Keratinocyte (primary cell): ENCODE results near the gene ETFA. TPM values are rescaled to one million over a fixed set of nuclear protein-coding genes. Genes with fewer than 3 reads are reported as not detected.

ENCODE experiments used
- DNase-seq: peaks from one replicate; pipeline ENCODE4 v3.0.0-alpha.2; 2011; ENCODE audit warnings: low read depth, missing footprints, low spot score
- FAIRE-seq: peaks from 2 replicates; lab custom pipeline; 2011; peaks lifted over from hg19 to GRCh38; lab: Jason Lieb, UNC
- H2AFZ ChIP-seq: 2 replicates; pipeline ENCODE4 v1.6.0; 2012; ENCODE audit warnings: low read length, control low read depth, inconsistent platforms; ENCODE audit not compliant: control insufficient read depth
- H3K27ac ChIP-seq: 2 replicates; pipeline ENCODE4 v1.5.1; 2011; ENCODE audit warnings: low read length; ENCODE audit not compliant: control insufficient read depth, insufficient read depth
- H3K27me3 ChIP-seq: 3 replicates; pipeline ENCODE4 v1.6.0; 2011; ENCODE audit warnings: low read length; ENCODE audit not compliant: control insufficient read depth, insufficient read depth; ENCODE audit errors: extremely low read depth
- H3K36me3 ChIP-seq, 2 experiments: 2 replicates in 1 of 2; 3 replicates in 1 of 2; pipeline ENCODE4 v1.5.1; 2011; ENCODE audit warnings: low read length in 2 of 2, mild to moderate bottlenecking in 1 of 2; ENCODE audit not compliant: control insufficient read depth in 2 of 2, insufficient read depth in 2 of 2; ENCODE audit errors: extremely low read depth in 1 of 2
- H3K4me1 ChIP-seq: 3 replicates; pipeline ENCODE4 v1.5.1; 2011; ENCODE audit warnings: low read length; ENCODE audit not compliant: control insufficient read depth, insufficient read depth; ENCODE audit errors: extremely low read depth
- H3K4me2 ChIP-seq: 3 replicates; pipeline ENCODE4 v1.6.0; 2011; ENCODE audit warnings: low read depth, low read length; ENCODE audit not compliant: control insufficient read depth, insufficient read depth; ENCODE audit errors: extremely low read depth
- H3K4me3 ChIP-seq, 3 experiments: fragments of 200-600 bp in 1 of 3; sonication (generic) in 1 of 3; 2 replicates in 2 of 3; 3 replicates in 1 of 3; pipeline ENCODE4 v1.5.1; 2011 to 2016; ENCODE audit warnings: low read length in 3 of 3, mild to moderate bottlenecking in 3 of 3, control low read depth in 2 of 3, inconsistent platforms in 1 of 3, low read depth in 1 of 3, mixed read lengths in 1 of 3, mixed run types in 1 of 3, moderate library complexity in 1 of 3; ENCODE audit not compliant: control insufficient read depth in 2 of 3, insufficient read depth in 2 of 3; ENCODE audit errors: extremely low read depth in 1 of 3
- H3K79me2 ChIP-seq: 2 replicates; pipeline ENCODE4 v1.6.0; 2012; ENCODE audit warnings: low read length; ENCODE audit not compliant: control insufficient read depth, insufficient read depth
- H3K9ac ChIP-seq: 3 replicates; pipeline ENCODE4 v1.6.0; 2011; ENCODE audit warnings: low read length; ENCODE audit not compliant: control insufficient read depth, insufficient read depth; ENCODE audit errors: extremely low read depth
- H3K9me1 ChIP-seq: 3 replicates; pipeline ENCODE4 v1.6.0; 2011; ENCODE audit warnings: low read length; ENCODE audit not compliant: control insufficient read depth, insufficient read depth; ENCODE audit errors: extremely low read depth
- H3K9me3 ChIP-seq: 2 replicates; pipeline ENCODE4 v1.5.1; 2012; ENCODE audit warnings: low read depth, low read length; ENCODE audit not compliant: control insufficient read depth
- H4K20me1 ChIP-seq: 3 replicates; pipeline ENCODE4 v1.6.0; 2011; ENCODE audit warnings: low read length; ENCODE audit not compliant: control insufficient read depth, insufficient read depth; ENCODE audit errors: extremely low read depth
- EZH2 ChIP-seq: IDR thresholded peaks from one replicate; pipeline ENCODE4 v1.6.1; 2012; ENCODE audit warnings: inconsistent platforms, mild to moderate bottlenecking, low read length, moderate library complexity
- dilution Hi-C: fragments of 300-500 bp; cut with MboI; formaldehyde crosslinking; loops from one replicate; pipeline ENCODE4 v1.7.0; 2020; ENCODE audit warnings: low sequenced_read_pairs; ENCODE audit not compliant: extremely low pct_ligation_motif_present
- polyA plus RNA-seq, 5 experiments: library from polyadenylated mRNA; depleted of rRNA in 3 of 5; stranded (reverse) in 3 of 5; stranded (forward) in 1 of 5; unstranded in 1 of 5; fragments of >200 nt; gene quantifications; 1 replicate in 1 of 5; 2 replicates in 3 of 5; 3 replicates in 1 of 5; pipeline versions ENCODE4 v1.2.1 to v1.2.3, GENCODE V29; 2011 to 2012; ENCODE audit warnings: missing spikeins in 2 of 5, low read depth in 1 of 5, low replicate concordance in 1 of 5
- TF ChIP-seq, protein P1 (sequence below), 3 experiments: IDR thresholded peaks in 1 of 3; conservative IDR thresholded peaks in 1 of 3; optimal IDR thresholded peaks in 1 of 3; 2 replicates in 2 of 3; 3 replicates in 1 of 3; pipeline versions ENCODE3 to v1.5.1; 2011; ENCODE audit warnings: low read length in 3 of 3, mild to moderate bottlenecking in 3 of 3, moderate library complexity in 2 of 3, control low read depth in 1 of 3, inconsistent platforms in 1 of 3; ENCODE audit not compliant: insufficient read depth in 2 of 3; ENCODE audit errors: extremely low read depth in 1 of 3

The ETFA gene
- polyA plus RNA-seq, 1 donor (not counting 4 experiments of a cell fraction or from before 2014, with no cell fraction given) = 230 TPM

- H3K4me2 ChIP-seq = no peak overlapping the region
Measured at GRCh38 chr15:76169911-76170800, 141.1 kb downstream of the ETFA start.

GRCh38 chr15:76169018-76169417 lies 142.3 kb downstream of the ETFA start:
- Histone ChIP-seq H3K9ac (no peak overlapping the region), H3K36me3 (no peaks in the 10 kb centered on the region), H3K27ac (no peak overlapping the region), H2AFZ (no peak overlapping the region), H3K9me3 (no peaks in the 10 kb centered on the region), H3K27me3 (peaks cover 4% of the 10 kb centered on the region), H3K4me2 (no peak overlapping the region), H3K4me1 (no peaks in the 10 kb centered on the region), H3K9me1 (no peaks in the 10 kb centered on the region), H3K4me3 (no peak overlapping the region), H3K79me2 (no peaks in the 10 kb centered on the region), H4K20me1 (no peaks in the 10 kb centered on the region)
- DNase-seq (no peak), FAIRE-seq (peak; percentile 67)
- dilution Hi-C loops = no loop called here
- TF ChIP-seq EZH2 = no peak
- TF ChIP-seq, protein P1, sequence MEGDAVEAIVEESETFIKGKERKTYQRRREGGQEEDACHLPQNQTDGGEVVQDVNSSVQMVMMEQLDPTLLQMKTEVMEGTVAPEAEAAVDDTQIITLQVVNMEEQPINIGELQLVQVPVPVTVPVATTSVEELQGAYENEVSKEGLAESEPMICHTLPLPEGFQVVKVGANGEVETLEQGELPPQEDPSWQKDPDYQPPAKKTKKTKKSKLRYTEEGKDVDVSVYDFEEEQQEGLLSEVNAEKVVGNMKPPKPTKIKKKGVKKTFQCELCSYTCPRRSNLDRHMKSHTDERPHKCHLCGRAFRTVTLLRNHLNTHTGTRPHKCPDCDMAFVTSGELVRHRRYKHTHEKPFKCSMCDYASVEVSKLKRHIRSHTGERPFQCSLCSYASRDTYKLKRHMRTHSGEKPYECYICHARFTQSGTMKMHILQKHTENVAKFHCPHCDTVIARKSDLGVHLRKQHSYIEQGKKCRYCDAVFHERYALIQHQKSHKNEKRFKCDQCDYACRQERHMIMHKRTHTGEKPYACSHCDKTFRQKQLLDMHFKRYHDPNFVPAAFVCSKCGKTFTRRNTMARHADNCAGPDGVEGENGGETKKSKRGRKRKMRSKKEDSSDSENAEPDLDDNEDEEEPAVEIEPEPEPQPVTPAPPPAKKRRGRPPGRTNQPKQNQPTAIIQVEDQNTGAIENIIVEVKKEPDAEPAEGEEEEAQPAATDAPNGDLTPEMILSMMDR (optimal IDR thresholded peaks at IDR 0.05 in 1 of 3, IDR thresholded peaks at IDR 0.05 in 1 of 3, conservative IDR thresholded peaks at IDR 0.05 in 1 of 3; ENCODE audit: extremely low read depth in 1 of 3, insufficient read depth in 2 of 3, low read length in 3 of 3) = no peak

More at GRCh38 chr15:76169911-76170800, 141.1 kb downstream of the ETFA start:
- Histone ChIP-seq H3K4me3 (no peak overlapping the region), H3K4me1 (no peaks in the 10 kb centered on the region), H3K79me2 (no peaks in the 10 kb centered on the region), H3K27ac (no peak overlapping the region), H2AFZ (no peak overlapping the region), H3K36me3 (no peaks in the 10 kb centered on the region), H3K9ac (no peak overlapping the region), H3K27me3 (peaks cover 4% of the 10 kb centered on the region), H4K20me1 (no peaks in the 10 kb centered on the region), H3K9me1 (no peaks in the 10 kb centered on the region), H3K9me3 (no peaks in the 10 kb centered on the region)
- dilution Hi-C loops = no loop called here
- no peak for DNase-seq
- TF ChIP-seq, protein P1 (optimal IDR thresholded peaks at IDR 0.05 in 1 of 3, IDR thresholded peaks at IDR 0.05 in 1 of 3, conservative IDR thresholded peaks at IDR 0.05 in 1 of 3; ENCODE audit: extremely low read depth in 1 of 3, insufficient read depth in 2 of 3, low read length in 3 of 3) = no peak
- TF ChIP-seq EZH2 = no peak
- FAIRE-seq = no peak
